H1 (cell line): ENCODE data around the gene SNX21. TPM values are rescaled to one million over a fixed set of nuclear protein-coding genes. Genes with fewer than 3 reads are reported as not detected.
A peak's percentile ranks its signal among the peaks of the same experiment; 100 is the strongest.

Experiments used
- CTCF ChIA-PET: fragments of 300-600 bp; sonication (Branson Sonifier 250); formaldehyde crosslinking; loops from one replicate; lab custom pipeline; 2021; ENCODE audit not compliant: partially characterized antibody; lab: Charles Lee
- POLR2A ChIA-PET: fragments of 300-600 bp; sonication (Branson Sonifier 250); formaldehyde crosslinking; loops from one replicate; lab custom pipeline; 2021; ENCODE audit warnings: inconsistent platforms; ENCODE audit not compliant: partially characterized antibody; lab: Charles Lee
- DNase-seq, 2 experiments: peaks; one replicate each; pipeline versions ENCODE4 v3.0.0 to v3.0.0-alpha.2; 2010 to 2022; ENCODE audit warnings: low spot score in 2 of 2, low read depth in 1 of 2, mixed read lengths in 1 of 2
- FAIRE-seq: peaks from 2 replicates; lab custom pipeline; 2011; peaks lifted over from hg19 to GRCh38; lab: Jason Lieb, UNC
- H2AFZ ChIP-seq: 2 replicates; pipeline ENCODE4 v1.8.1; 2012; ENCODE audit warnings: low read length, inconsistent platforms
- H2AK5ac ChIP-seq: 2 replicates; pipeline ENCODE4 v1.6.1; 2013; ENCODE audit warnings: low read depth, low read length
- H2BK120ac ChIP-seq: replicated peaks from 2 replicates; pipeline ENCODE3; 2013; ENCODE audit warnings: low read depth, low read length, inconsistent platforms
- H2BK12ac ChIP-seq: 2 replicates; pipeline ENCODE4 v1.6.1; 2013; ENCODE audit warnings: low read depth, low read length
- H2BK15ac ChIP-seq: 2 replicates; pipeline ENCODE4 v1.6.1; 2013; ENCODE audit warnings: low read length
- H2BK20ac ChIP-seq: 2 replicates; pipeline ENCODE4 v1.6.1; 2013; ENCODE audit warnings: low read length
- H2BK5ac ChIP-seq: 2 replicates; pipeline ENCODE4 v1.6.1; 2013; ENCODE audit warnings: low read depth, low read length
- H3K14ac ChIP-seq: 2 replicates; pipeline ENCODE4 v1.6.1; 2013; ENCODE audit warnings: inconsistent platforms; ENCODE audit not compliant: insufficient read length
- H3K18ac ChIP-seq: 2 replicates; pipeline ENCODE4 v1.6.1; 2013; ENCODE audit warnings: low read length; ENCODE audit errors: extremely low read depth
- H3K23ac ChIP-seq: 2 replicates; pipeline ENCODE4 v1.6.1; 2013; ENCODE audit warnings: inconsistent platforms; ENCODE audit not compliant: insufficient read length
- H3K23me2 ChIP-seq: 2 replicates; pipeline ENCODE4 v1.6.1; 2013; ENCODE audit warnings: low read depth, low read length
- H3K27ac ChIP-seq: 2 replicates; pipeline ENCODE4 v1.6.1; 2011; ENCODE audit warnings: low read depth, low read length, inconsistent platforms
- H3K27me3 ChIP-seq, 4 experiments: replicated peaks in 1 of 4; 1 replicate in 1 of 4; 2 replicates in 3 of 4; pipeline versions ENCODE4 v1.6.1 to v1.8.1; 2011 to 2013; ENCODE audit warnings: low read length in 3 of 4, mild to moderate bottlenecking in 3 of 4, inconsistent platforms in 2 of 4, mixed read lengths in 2 of 4, moderate library complexity in 1 of 4; ENCODE audit not compliant: control insufficient read depth in 3 of 4, insufficient read depth in 3 of 4; ENCODE audit errors: extremely low read depth in 1 of 4
- H3K36me3 ChIP-seq, 4 experiments: 2 replicates each; pipeline versions ENCODE4 v1.6.1 to v1.8.1; 2011 to 2013; ENCODE audit warnings: mild to moderate bottlenecking in 4 of 4, low read length in 3 of 4, moderate library complexity in 2 of 4, control low read depth in 1 of 4, inconsistent platforms in 1 of 4; ENCODE audit not compliant: insufficient read depth in 4 of 4, control insufficient read depth in 2 of 4
- H3K4ac ChIP-seq: replicated peaks from 2 replicates; pipeline ENCODE3; 2013; ENCODE audit warnings: low read length, low read depth, mixed read lengths, inconsistent platforms; ENCODE audit not compliant: insufficient read length
- H3K4me1 ChIP-seq, 4 experiments: replicated peaks in 1 of 4; 1 replicate in 1 of 4; 2 replicates in 3 of 4; pipeline versions ENCODE4 v1.6.1 to v1.8.1; 2011 to 2013; ENCODE audit warnings: low read length in 3 of 4, inconsistent platforms in 2 of 4, mixed read lengths in 1 of 4; ENCODE audit not compliant: insufficient read depth in 4 of 4, control insufficient read depth in 3 of 4
- H3K4me2 ChIP-seq, 2 experiments: 2 replicates each; pipeline versions ENCODE4 v1.6.1 to v1.8.1; 2011 to 2013; ENCODE audit warnings: low read depth in 2 of 2, low read length in 2 of 2, control low read depth in 1 of 2, inconsistent platforms in 1 of 2, mild to moderate bottlenecking in 1 of 2; ENCODE audit not compliant: insufficient read depth in 1 of 2
- H3K4me3 ChIP-seq, 4 experiments: fragments of 200-600, 300-600 bp in 1 of 4; sonication (generic), shearing (Covaris generic), sonication (Bioruptor Twin) in 1 of 4; 2 replicates each; pipeline versions ENCODE4 v1.5.1 to v1.8.1; 2011 to 2016; ENCODE audit warnings: low read length in 4 of 4, low read depth in 3 of 4, control low read depth in 2 of 4, inconsistent platforms in 2 of 4, mild to moderate bottlenecking in 2 of 4, mixed read lengths in 1 of 4, moderate library complexity in 1 of 4; ENCODE audit not compliant: insufficient read depth in 2 of 4; ENCODE audit errors: extremely low read depth in 1 of 4
- H3K56ac ChIP-seq: replicated peaks from 2 replicates; pipeline ENCODE3; 2013; ENCODE audit warnings: low read depth, mild to moderate bottlenecking, mixed read lengths, low read length, inconsistent platforms; ENCODE audit not compliant: insufficient read length
- H3K79me1 ChIP-seq: 2 replicates; pipeline ENCODE4 v1.6.1; 2013; ENCODE audit warnings: low read depth, low read length, control low read depth
- H3K79me2 ChIP-seq, 2 experiments: 2 replicates each; pipeline versions ENCODE4 v1.6.1 to v1.8.1; 2012 to 2013; ENCODE audit warnings: low read length in 2 of 2, mild to moderate bottlenecking in 2 of 2, inconsistent platforms in 1 of 2; ENCODE audit not compliant: insufficient read depth in 2 of 2, control insufficient read depth in 1 of 2
- H3K9ac ChIP-seq, 4 experiments: replicated peaks in 1 of 4; 1 replicate in 1 of 4; 2 replicates in 3 of 4; pipeline versions ENCODE4 v1.6.1 to v1.8.1; 2011 to 2013; ENCODE audit warnings: low read depth in 3 of 4, low read length in 3 of 4, control low read depth in 2 of 4, mild to moderate bottlenecking in 2 of 4, moderate library complexity in 2 of 4, inconsistent platforms in 1 of 4; ENCODE audit errors: extremely low read depth in 1 of 4
- H3K9me3 ChIP-seq, 2 experiments: 2 replicates each; pipeline versions ENCODE4 v1.6.1 to v1.8.1; 2012 to 2013; ENCODE audit warnings: mild to moderate bottlenecking in 2 of 2, moderate library complexity in 2 of 2, control low read depth in 1 of 2, inconsistent platforms in 1 of 2, low read depth in 1 of 2, low read length in 1 of 2, mixed read lengths in 1 of 2; ENCODE audit not compliant: insufficient read depth in 2 of 2
- H4K20me1 ChIP-seq, 2 experiments: replicated peaks in 1 of 2; 2 replicates each; pipeline versions ENCODE3 to v1.8.1; 2011 to 2013; ENCODE audit warnings: inconsistent platforms in 2 of 2, low read length in 2 of 2, mild to moderate bottlenecking in 1 of 2; ENCODE audit not compliant: insufficient read depth in 2 of 2, control insufficient read depth in 1 of 2
- H4K5ac ChIP-seq: 2 replicates; pipeline ENCODE4 v1.6.1; 2013; ENCODE audit warnings: low read length, low read depth, mixed read lengths, inconsistent platforms; ENCODE audit not compliant: insufficient read length
- H4K8ac ChIP-seq: 2 replicates; pipeline ENCODE4 v1.8.0; 2013; ENCODE audit warnings: mild to moderate bottlenecking, moderate library complexity, low read length, inconsistent platforms; ENCODE audit not compliant: insufficient read depth; ENCODE audit errors: extremely low read depth
- H4K91ac ChIP-seq: replicated peaks from 2 replicates; pipeline ENCODE3; 2013; ENCODE audit warnings: low read length, mixed read lengths, inconsistent platforms; ENCODE audit not compliant: insufficient read length
- GABPA ChIP-seq: IDR thresholded peaks from 2 replicates; pipeline ENCODE4 v1.6.1; 2011; ENCODE audit warnings: mild to moderate bottlenecking, low read length, moderate library complexity, borderline replicate concordance; ENCODE audit not compliant: insufficient read depth
- JUND ChIP-seq: IDR thresholded peaks from 2 replicates; pipeline ENCODE4 v1.6.1; 2011; ENCODE audit warnings: mild to moderate bottlenecking, improper control_type of control experiment, low read length
- NANOG ChIP-seq: IDR thresholded peaks from 2 replicates; pipeline ENCODE4 v1.6.1; 2011; ENCODE audit warnings: low read length, low read depth, mild to moderate bottlenecking, inconsistent platforms; ENCODE audit not compliant: insufficient read depth, poor library complexity, severe bottlenecking
- SAP30 ChIP-seq: fragments of 300-600 bp; sonication (generic); IDR thresholded peaks from 2 replicates; pipeline ENCODE4 v1.7.1; 2012; ENCODE audit warnings: low read length, moderate library complexity, mild to moderate bottlenecking, inconsistent platforms; ENCODE audit not compliant: insufficient read depth, insufficient replicate concordance
- SUZ12 ChIP-seq: fragments of 200-600 bp; sonication (generic); IDR thresholded peaks from 2 replicates; pipeline ENCODE4 v1.6.1; 2012; ENCODE audit warnings: mild to moderate bottlenecking, inconsistent platforms, low read length, moderate library complexity, mixed read lengths
- TAF7 ChIP-seq: optimal IDR thresholded peaks from 2 replicates; pipeline ENCODE3; 2011; ENCODE audit warnings: low read depth, mild to moderate bottlenecking, inconsistent platforms, low read length, moderate library complexity, borderline replicate concordance
- WGBS, 2 experiments: shearing (Covaris generic) in 1 of 2; methylation state at CpG; one replicate each; pipeline versions ENCODE4 v1.1.6 to v1.1.7; 2013 to 2015; ENCODE audit warnings: low lambda C conversion rate in 2 of 2, mixed read lengths in 2 of 2, inconsistent platforms in 1 of 2, low coverage in 1 of 2, missing lambda C conversion rate in 1 of 2; ENCODE audit not compliant: insufficient replicate concordance in 2 of 2, insufficient coverage in 1 of 2, insufficient read length in 1 of 2; ENCODE audit errors: extremely low coverage in 1 of 2, missing lambda C conversion rate in 1 of 2; 5-methylcytosine and 5-hydroxymethylcytosine counted together
- polyA plus RNA-seq, 7 experiments: library from polyadenylated mRNA; depleted of rRNA in 3 of 7; stranded (reverse) in 5 of 7; unstranded in 2 of 7; fragments of >200 nt in 5 of 7; fragments of 200-250 nt in 2 of 7; gene quantifications; 1 replicate in 5 of 7; 2 replicates in 1 of 7; 4 replicates in 1 of 7; pipeline versions ENCODE4 v1.2.1 to v1.2.3, GENCODE V29; 2011 to 2013; ENCODE audit warnings: missing spikeins in 2 of 7, mixed read lengths in 2 of 7
- total RNA-seq: library from RNA; stranded (reverse); fragmentation: NEBNext Ultra II Directional; extraction: Animal tissue kit (Norgen Biotek cat#: 25700); gene quantifications from 2 replicates; pipeline ENCODE4 v1.2.1, GENCODE V29; 2021

SNX21 gene
- total and polyA plus RNA-seq, 2 of the 8 experiments (the other 6 are each of a cell fraction or from before 2014, with no cell fraction given) = 15.8 to 16.8 TPM

DNA sequence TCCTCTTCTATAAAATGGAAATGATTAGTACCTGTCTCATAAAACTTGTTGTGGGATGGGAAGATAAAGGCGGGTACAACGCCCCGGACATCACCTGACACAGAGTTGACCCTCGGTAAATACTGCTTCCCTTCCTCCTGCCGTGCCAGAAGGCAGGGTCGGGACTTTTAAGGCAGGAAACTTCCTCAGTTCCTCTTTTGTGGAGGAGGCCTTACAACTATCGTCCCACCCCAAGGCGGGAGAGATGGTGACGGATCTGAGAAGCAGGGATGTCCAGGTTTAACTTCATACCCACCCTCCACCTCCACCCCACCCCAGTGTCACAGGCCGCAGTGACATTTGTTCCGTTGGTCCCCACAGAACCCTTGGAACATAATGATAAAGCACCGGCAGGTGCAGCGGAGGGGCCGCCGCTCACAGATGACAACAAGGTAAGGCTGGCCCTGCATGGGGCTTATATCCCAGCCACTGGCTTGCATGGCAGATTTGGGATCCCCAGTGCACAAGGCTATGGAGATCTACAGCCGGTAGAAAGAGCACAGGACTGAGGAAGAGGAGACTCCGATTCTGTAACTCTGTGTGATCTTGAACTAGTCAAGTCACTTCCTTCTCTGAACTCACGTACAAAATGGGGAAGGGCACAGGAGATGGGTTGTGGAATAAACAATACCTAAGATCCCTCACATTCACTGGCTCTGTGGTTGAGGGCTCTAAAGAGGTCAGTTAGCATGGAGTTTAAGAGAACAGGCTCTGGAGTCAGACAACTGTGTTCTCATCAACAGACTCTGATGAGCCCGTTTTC, 41.1 kb upstream of the SNX21 start:
- H3K4me2 ChIP-seq = peak overlapping the region; percentile 84 to 98
- FAIRE-seq = no peak
- H3K23me2 ChIP-seq = peaks cover 5% of the 10 kb centered on the region; the same call in 1 of the 2 replicates
- H3K18ac ChIP-seq = no peak overlapping the region
- H3K4me3 ChIP-seq = peak overlapping the region; percentile 84 to 98 (median 92)
- no peak for DNase-seq
- peaks cover 0 to 3% (median under 1%) of the 10 kb centered on the region in 4 experiments; a peak in 4 of 7 replicates for H3K4me1 ChIP-seq
- no peak overlapping the region for H2AFZ ChIP-seq
- H2BK120ac ChIP-seq = no peak overlapping the region
- H3K27me3 ChIP-seq = no peaks in the 10 kb centered on the region
- H3K4ac ChIP-seq = no peak overlapping the region
- H4K20me1 ChIP-seq = peaks cover 0 to 2% of the 10 kb centered on the region in 2 experiments
- no peak overlapping the region for H2BK12ac ChIP-seq
- H2BK20ac ChIP-seq = no peak overlapping the region
- H3K23ac ChIP-seq = no peak overlapping the region
- H2AK5ac ChIP-seq = no peak overlapping the region
- POLR2A ChIA-PET = interaction anchor here (0.7 to 1.3 kb wide), 7 partner anchors 14 to 342 kb away, joined by 3 to 4 read pairs (median 3); partner anchors contain the start of gene PCIF1
- peak overlapping the region; percentile 89 for H4K8ac ChIP-seq
- peaks cover 5 to 27% (median 14%) of the 10 kb centered on the region in 4 experiments; a peak in 7 of 8 replicates for H3K36me3 ChIP-seq
- peak overlapping the region in 2 of 4 experiments; percentile 64 to 70; a peak in 4 of 7 replicates for H3K9ac ChIP-seq
- H2BK5ac ChIP-seq = peak overlapping the region; percentile 35; the same call in 1 of the 2 replicates
- H3K9me3 ChIP-seq = no peaks in the 10 kb centered on the region
- H3K14ac ChIP-seq = no peak overlapping the region
- WGBS, 2 experiments = 58% methylated on average over 19 of the region's 19 CpGs; no CpG with 5 or more reads in 1 of the 2 experiments
- peaks cover 0 to 5% of the 10 kb centered on the region in 2 experiments; a peak in 1 of 4 replicates for H3K79me2 ChIP-seq
- H3K56ac ChIP-seq = no peak overlapping the region
- H2BK15ac ChIP-seq = no peak overlapping the region
- peak overlapping the region; percentile 53; the same call in 1 of the 2 replicates for H3K27ac ChIP-seq
- peaks cover 8% of the 10 kb centered on the region for H3K79me1 ChIP-seq
- no peak overlapping the region for H4K5ac ChIP-seq
- CTCF ChIA-PET = interaction anchor here (0.6 to 1.9 kb wide), 5 partner anchors 15 to 415 kb away, joined by 3 to 4 read pairs (median 3); no protein-coding TSS in a partner anchor
- no peak overlapping the region for H4K91ac ChIP-seq
- TF ChIP-seq GABPA (no peak), SAP30 (peak; percentile 33), TAF7 (no peak), NANOG (no peak), JUND (no peak), SUZ12 (no peak)
